GM19351 (cell line): ENCODE measurements around the gene CMSS1.

Experiments used
- ATAC-seq: cut with Tn5 transposase; IDR thresholded peaks from one replicate; pipeline ENCODE4 v1.9.1; 2021; ENCODE audit warnings: mild to moderate bottlenecking, moderate library complexity; ENCODE audit not compliant: unreplicated experiment

CMSS1 gene

GRCh38 chr3:100159331-100160153 lies 341.9 kb downstream of the CMSS1 start:
- ATAC-seq, result no peak

- ATAC-seq, result no peak
These were observed 342.9 kb downstream of the CMSS1 start for GRCh38 chr3:100160521-100160920.

GRCh38 chr3:100163787-100164186 lies 346.1 kb downstream of the CMSS1 start:
- no peak for ATAC-seq

- no peak for ATAC-seq
These were observed 347.1 kb downstream of the CMSS1 start for GRCh38 chr3:100164743-100165142.

DNA sequence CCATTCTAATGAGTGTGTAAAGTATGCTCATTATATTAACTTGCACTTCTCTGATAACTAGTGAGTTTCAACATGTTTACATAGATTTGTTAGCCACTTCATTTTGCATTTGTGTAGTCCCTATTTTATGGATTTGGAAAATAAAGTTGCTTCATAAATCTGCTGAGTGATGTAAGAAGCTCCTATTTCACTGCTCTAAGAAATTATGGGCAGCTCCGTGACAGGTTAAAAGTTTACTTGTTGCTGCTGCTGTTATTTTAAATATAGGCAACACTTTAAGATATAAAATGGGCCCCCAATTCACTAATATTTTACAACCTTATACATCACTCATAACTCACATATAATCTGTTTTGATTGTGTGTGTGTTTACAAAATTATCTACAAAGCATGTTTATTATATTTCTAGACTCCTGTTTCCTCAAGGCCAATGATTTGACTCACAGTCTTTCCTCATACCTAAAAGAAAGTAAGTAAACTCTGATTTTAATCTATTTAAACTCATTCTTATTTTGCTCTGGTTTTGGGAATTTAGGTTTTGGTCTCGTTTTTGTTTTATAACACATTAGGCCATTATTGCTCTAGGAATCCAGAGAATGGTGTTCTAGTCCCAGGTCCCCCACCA lies 348.4 kb downstream of the CMSS1 start:
- no peak for ATAC-seq

- no peak for ATAC-seq
These were observed 351.7 kb downstream of the CMSS1 start for GRCh38 chr3:100169201-100169920.

GRCh38 chr3:100170486-100170885 lies 352.8 kb downstream of the CMSS1 start:
- ATAC-seq, result no peak

GRCh38 chr3:100171211-100171914 lies 353.7 kb downstream of the CMSS1 start:
- no peak for ATAC-seq

- ATAC-seq, result no peak
These were observed 356.3 kb downstream of the CMSS1 start for GRCh38 chr3:100173961-100174360.

GRCh38 chr3:100175637-100176280 lies 358.1 kb downstream of the CMSS1 start:
- no peak for ATAC-seq

DNA sequence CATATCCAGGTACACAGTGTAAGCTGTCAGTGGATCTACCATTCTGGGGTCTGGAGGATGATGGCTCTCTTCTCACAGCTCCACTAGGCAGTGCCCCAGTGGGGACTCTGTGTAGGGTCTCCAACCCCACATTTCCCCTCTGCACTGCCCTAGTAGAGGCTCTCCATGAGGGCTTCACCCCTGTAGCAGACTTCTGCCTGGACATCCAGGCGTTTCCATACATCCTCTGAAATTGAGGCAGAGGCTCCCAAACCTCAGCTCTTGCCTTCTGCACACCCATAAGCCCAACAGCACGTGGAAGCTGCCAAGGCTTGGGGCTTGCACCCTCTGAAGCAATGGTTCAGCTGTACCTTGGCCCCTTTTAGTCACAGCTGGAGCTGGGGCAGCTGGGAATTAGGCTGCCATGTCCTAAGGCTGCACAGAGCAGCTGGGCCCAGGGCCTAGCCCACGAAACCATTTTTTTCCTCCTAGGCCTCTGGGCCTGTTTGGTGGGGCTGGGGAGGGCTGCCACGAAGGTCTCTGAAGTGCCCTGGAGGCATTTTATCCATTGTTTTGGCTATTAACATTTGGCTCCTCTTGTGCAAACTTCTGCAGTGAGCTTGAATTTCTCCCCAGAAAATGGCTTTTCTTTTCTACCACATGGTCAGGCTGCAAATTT lies 362.2 kb downstream of the CMSS1 start:
- no peak for ATAC-seq

DNA sequence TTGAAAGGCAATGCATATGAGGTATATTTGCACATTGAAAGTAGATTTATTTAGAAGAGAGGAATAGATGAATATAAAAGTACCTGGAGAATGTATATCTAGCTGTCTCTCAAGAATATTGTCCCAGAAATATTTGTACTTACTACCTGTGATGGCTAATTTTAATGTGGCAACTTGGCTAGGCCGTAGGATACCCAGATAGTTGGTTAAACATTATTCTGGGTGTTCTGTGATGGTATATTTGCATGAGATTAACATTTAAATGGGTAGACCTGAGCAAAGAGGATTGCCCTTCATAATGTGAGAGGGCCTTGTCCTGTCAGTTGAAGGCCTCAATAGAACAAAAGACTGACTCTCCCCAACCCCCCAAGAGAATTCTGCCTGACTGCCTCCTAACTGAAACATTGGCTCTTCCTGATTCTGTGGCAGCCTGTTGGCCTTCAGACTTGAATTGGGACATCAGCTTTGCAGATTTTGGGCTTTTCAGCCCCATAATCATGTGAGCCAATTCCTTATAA lies 366.0 kb downstream of the CMSS1 start:
- no peak for ATAC-seq

- no peak for ATAC-seq
These were observed 367.4 kb downstream of the CMSS1 start for GRCh38 chr3:100184948-100185570.

- ATAC-seq, result no peak
These were observed 368.2 kb downstream of the CMSS1 start for GRCh38 chr3:100185847-100186246.

DNA sequence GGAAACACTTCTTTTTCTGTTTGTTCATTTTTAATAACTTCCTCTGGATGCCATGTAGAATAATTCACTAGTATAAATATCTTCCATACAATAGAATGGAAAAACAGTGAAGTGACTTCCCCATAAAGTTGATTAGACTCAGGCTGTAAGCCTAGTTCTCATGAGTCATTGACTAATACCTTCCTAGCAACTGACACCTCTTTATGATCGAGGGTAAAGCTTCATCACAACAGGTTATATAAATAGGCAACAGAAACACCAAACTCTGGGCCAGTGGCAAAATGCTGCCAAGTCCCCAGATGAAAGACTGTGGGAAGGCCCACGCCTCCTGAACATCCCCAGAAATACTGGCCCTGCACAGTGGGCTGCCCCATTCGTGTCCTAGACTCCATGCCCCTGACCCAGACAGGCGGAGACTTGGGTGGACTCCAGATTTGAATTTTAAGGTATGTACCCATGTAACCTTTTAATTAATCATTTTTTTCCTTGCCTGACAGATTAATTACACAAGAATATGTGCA lies 371.8 kb downstream of the CMSS1 start:
- ATAC-seq, result no peak

DNA sequence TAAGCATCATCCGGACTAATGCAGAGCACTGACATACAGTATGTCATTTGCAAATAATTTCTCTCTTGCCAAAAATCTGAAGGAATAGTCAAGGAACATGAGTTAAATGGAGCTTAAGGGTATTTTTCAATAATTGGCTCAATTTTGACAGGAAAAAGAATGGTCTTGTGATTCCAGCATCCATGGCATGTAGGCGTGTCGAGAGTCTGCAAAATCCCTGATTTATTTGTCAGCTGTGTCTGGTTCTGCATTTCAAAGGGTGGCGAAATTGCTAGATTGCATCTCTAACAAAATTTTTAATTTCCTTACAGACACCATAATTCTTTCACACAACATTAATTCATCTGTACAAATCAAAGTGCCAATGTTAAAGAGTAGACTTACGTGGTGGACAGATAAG lies 377.7 kb downstream of the CMSS1 start:
- ATAC-seq, result no peak

DNA sequence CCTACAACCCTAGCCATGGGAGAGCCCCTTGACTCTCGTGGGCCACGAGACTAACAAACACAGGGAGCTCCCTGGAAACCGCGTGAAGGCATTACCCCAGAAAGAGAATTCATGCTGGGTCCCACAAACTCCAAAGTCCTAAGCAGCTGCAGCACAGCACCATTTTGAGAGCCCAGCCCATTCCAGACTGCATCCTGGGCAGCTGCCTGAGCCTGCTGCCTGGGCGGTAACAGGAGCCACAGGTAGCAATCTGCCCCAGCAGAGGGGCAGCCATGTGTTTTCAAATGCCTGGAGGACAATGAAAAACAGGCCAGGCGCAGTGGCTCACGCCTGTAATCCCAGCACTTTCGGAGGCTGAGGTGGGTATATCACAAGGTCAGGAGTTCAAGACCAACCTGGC lies 380.2 kb downstream of the CMSS1 start:
- no peak for ATAC-seq

DNA sequence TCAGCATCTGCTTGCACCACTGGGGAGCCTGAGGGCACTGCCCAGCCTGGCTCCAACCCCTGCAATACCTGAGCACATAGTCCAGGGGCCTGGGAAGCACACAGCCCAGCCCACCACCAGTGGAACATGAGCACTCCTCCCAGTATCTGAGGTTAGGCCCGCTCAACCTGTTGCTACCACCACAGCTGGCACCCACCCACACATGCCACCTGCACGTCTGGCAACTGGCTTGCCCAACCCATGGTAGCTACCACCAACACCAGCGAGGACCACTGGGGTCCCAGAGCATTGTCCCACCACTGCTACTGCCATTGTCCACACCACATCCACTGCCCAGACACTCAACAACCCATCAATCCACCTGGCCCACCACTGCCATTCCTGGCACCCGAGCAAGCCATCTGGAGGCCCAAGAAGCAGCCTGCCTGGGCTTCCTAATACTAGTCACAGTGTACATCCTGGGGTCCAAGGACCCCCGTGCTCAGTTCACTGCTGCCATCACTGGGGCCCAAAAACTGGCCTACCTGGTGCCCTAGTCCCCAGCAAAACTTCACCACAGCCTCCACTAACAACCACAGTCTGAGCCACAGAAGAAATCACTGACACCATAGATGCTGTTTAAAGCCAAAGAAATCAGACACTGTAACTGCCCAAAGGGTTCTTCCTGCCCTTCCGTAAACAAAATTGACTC lies 381.1 kb downstream of the CMSS1 start:
- ATAC-seq, result no peak

DNA sequence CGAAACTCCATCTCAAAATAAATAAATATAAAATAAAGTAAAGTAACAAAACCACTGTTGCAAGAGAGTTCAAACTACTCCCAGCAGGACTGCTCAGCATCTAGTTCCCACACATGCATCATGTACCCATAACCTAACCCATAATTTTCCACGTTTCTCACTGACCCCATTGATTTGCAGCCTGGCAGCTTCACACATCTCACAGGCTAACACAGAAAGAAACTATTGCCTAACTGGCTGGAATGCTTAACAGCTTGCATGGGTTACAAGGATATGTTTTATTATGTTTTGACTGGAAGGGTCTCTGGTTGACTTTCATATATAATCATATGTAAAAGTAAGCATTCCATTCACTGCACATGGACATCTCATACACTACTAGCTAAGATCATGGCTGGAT lies 387.5 kb downstream of the CMSS1 start:
- ATAC-seq, result no peak
